Measurements from ENCODE around the gene ASB1.
A peak's percentile ranks its signal among the peaks of the same experiment; 100 is the strongest.

Gene ASB1

DNA sequence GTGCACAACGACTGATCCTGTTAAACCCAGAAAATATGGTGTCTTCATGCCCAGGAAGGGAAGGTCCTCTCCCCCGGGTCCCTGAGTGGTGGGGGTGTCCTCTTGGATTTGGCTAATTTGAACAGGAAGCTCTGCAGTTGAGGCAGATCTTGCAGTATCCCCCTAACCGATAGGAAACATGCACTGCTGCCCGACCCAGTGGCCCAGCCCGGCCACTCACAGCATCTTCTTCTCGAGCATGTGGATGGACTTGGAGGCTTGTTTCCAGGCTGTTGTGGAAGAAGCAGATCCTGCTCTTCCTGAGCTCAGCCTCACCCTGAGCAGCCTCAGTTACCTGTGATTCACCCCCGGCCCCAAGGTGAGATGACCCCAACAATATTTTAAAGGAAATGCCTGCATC lies 46.4 kb upstream of the ASB1 start:
- no peaks in the 10 kb centered on the region for H3K27me3 ChIP-seq (ENCODE audit: insufficient read depth, poor library complexity, severe bottlenecking)
- H3K4me3 ChIP-seq (replicated peaks; ENCODE audit: insufficient read depth, low read length): no peak overlapping the region
- H3K27ac ChIP-seq (replicated peaks): no peak overlapping the region; the same call in 1 of the 2 replicates
- TF ChIP-seq POLR2AphosphoS5 (IDR thresholded peaks at IDR 0.05; ENCODE audit: low read depth): no peak
- TF ChIP-seq GABPA (IDR thresholded peaks at IDR 0.05; ENCODE audit: low read depth): no peak
- TF ChIP-seq, protein P1, sequence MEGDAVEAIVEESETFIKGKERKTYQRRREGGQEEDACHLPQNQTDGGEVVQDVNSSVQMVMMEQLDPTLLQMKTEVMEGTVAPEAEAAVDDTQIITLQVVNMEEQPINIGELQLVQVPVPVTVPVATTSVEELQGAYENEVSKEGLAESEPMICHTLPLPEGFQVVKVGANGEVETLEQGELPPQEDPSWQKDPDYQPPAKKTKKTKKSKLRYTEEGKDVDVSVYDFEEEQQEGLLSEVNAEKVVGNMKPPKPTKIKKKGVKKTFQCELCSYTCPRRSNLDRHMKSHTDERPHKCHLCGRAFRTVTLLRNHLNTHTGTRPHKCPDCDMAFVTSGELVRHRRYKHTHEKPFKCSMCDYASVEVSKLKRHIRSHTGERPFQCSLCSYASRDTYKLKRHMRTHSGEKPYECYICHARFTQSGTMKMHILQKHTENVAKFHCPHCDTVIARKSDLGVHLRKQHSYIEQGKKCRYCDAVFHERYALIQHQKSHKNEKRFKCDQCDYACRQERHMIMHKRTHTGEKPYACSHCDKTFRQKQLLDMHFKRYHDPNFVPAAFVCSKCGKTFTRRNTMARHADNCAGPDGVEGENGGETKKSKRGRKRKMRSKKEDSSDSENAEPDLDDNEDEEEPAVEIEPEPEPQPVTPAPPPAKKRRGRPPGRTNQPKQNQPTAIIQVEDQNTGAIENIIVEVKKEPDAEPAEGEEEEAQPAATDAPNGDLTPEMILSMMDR (IDR thresholded peaks at IDR 0.05; ENCODE audit: insufficient read depth, low read length): no peak
- no peak for TF ChIP-seq REST (IDR thresholded peaks at IDR 0.05; ENCODE audit: insufficient replicate concordance, low read depth)
- TF ChIP-seq SPI1 (IDR thresholded peaks at IDR 0.05; ENCODE audit: borderline replicate concordance, low read depth): no peak
- no peak for DNase-seq (ENCODE audit: low read depth in 1 of 2, low spot score in 1 of 2)

DNA sequence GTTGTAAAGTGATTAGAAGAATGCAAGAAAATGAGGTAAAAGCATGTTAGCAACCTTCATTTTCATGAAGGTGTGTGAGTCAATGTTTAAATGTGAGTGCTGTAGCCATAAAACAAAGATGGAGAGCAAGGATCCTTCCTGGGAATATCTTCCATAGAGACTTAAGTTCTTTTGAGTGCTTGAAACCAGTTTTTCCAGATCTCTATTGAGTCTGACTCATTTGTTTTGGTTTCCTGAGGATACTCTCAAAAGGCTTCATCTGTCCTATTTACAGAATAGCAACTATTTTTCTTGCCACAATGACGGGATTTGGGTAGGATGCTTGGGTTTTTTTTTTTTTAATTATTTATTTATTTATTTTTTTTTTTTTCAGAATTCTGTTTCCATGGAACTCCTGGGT lies 45.9 kb upstream of the ASB1 start:
- no peak for TF ChIP-seq REST (IDR thresholded peaks at IDR 0.05; ENCODE audit: insufficient replicate concordance, low read depth)
- no peak for TF ChIP-seq SPI1 (IDR thresholded peaks at IDR 0.05; ENCODE audit: borderline replicate concordance, low read depth)
- no peak for TF ChIP-seq POLR2AphosphoS5 (IDR thresholded peaks at IDR 0.05; ENCODE audit: low read depth)
- no peak overlapping the region for H3K4me3 ChIP-seq (replicated peaks; ENCODE audit: insufficient read depth, low read length)
- no peak for DNase-seq (ENCODE audit: low read depth in 1 of 2, low spot score in 1 of 2)
- H3K27ac ChIP-seq (replicated peaks): no peak overlapping the region
- no peaks in the 10 kb centered on the region for H3K27me3 ChIP-seq (ENCODE audit: insufficient read depth, poor library complexity, severe bottlenecking)

GRCh38 chr2:238381341-238382115 lies 45.2 kb upstream of the ASB1 start:
- Histone ChIP-seq H3K27ac (replicated peaks) (peak overlapping the region; percentile 68), H3K27me3 (ENCODE audit: insufficient read depth, poor library complexity, severe bottlenecking) (no peaks in the 10 kb centered on the region), H3K4me3 (replicated peaks; ENCODE audit: insufficient read depth, low read length) (peak overlapping the region; percentile 19)
- peak; percentile 74 to 77 for DNase-seq (ENCODE audit: low read depth in 1 of 2, low spot score in 1 of 2)
- no peak for TF ChIP-seq POLR2AphosphoS5 (IDR thresholded peaks at IDR 0.05; ENCODE audit: low read depth)
- TF ChIP-seq SPI1 (IDR thresholded peaks at IDR 0.05; ENCODE audit: borderline replicate concordance, low read depth): peak; percentile 43; the same call in 1 of the 2 replicates

DNA sequence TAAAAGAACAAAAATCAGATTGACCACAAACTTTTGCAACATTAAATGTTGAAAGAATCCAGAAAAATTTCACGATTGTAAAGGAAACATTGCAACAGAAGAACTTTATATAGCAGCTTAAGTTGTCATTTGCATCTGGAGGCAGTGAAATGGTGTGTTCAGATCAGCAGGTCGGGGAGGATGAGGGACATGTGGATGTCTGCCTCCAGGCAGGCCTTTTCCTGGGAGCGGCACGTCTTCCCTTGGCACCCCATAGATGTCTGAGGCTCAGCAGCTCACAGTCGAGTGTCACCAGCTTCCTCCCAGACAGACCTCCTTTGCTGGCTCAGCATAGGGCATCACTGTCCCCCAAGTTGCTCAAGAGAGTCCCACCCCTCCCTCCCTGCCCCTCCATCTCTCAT lies 44.3 kb upstream of the ASB1 start:
- peak overlapping the region; percentile 68 for H3K27ac ChIP-seq (replicated peaks)
- H3K27me3 ChIP-seq (ENCODE audit: insufficient read depth, poor library complexity, severe bottlenecking): no peaks in the 10 kb centered on the region
- peak; percentile 53 to 88 for DNase-seq (ENCODE audit: low read depth in 1 of 2, low spot score in 1 of 2)
- no peak overlapping the region for H3K4me3 ChIP-seq (replicated peaks; ENCODE audit: insufficient read depth, low read length)
- TF ChIP-seq GABPA (IDR thresholded peaks at IDR 0.05; ENCODE audit: low read depth): 0 out of 2 replicates have a peak, but pooled peaks have one; percentile 26
- peak; percentile 26 for TF ChIP-seq REST (IDR thresholded peaks at IDR 0.05; ENCODE audit: insufficient replicate concordance, low read depth)
- TF ChIP-seq SPI1 (IDR thresholded peaks at IDR 0.05; ENCODE audit: borderline replicate concordance, low read depth): no peak

All from HL-60 (cell line).